GM18519 (cell line): ENCODE data around the gene PRKCB.
"Not testable (repeated sequence)": the region's sequence is repeated elsewhere in the genome, so short reads cannot be mapped to it uniquely, and the experiment has no call there.

Experiments
- ATAC-seq: cut with Tn5 transposase; IDR thresholded peaks from one replicate; pipeline ENCODE4 v1.9.1; 2021; ENCODE audit warnings: mild to moderate bottlenecking, moderate library complexity; ENCODE audit not compliant: unreplicated experiment, low FRiP score

PRKCB gene

GRCh38 chr16:24027466-24027865, 191.7 kb downstream of the PRKCB start:
- ATAC-seq, result no peak

- ATAC-seq, result not testable (repeated sequence)
Measured at GRCh38 chr16:24029841-24030240, 194.1 kb downstream of the PRKCB start.

- ATAC-seq, result no peak
Measured at GRCh38 chr16:24035127-24035842, 199.5 kb downstream of the PRKCB start.

GRCh38 chr16:24036038-24036543, 200.3 kb downstream of the PRKCB start:
- ATAC-seq, result no peak

GRCh38 chr16:24036614-24037013, 200.8 kb downstream of the PRKCB start:
- ATAC-seq, result no peak

- ATAC-seq, result no peak
Measured at GRCh38 chr16:24037335-24037734, 201.6 kb downstream of the PRKCB start.

GRCh38 chr16:24041834-24042631, 206.2 kb downstream of the PRKCB start:
- peak; percentile 72 for ATAC-seq

GRCh38 chr16:24044467-24044866, 208.7 kb downstream of the PRKCB start:
- no peak for ATAC-seq

- ATAC-seq, result no peak
Measured at GRCh38 chr16:24045641-24046040, 209.9 kb downstream of the PRKCB start.

- ATAC-seq, result no peak
Measured at GRCh38 chr16:24046442-24046841, 210.7 kb downstream of the PRKCB start.

- no peak for ATAC-seq
Measured at GRCh38 chr16:24049113-24049512, 213.3 kb downstream of the PRKCB start.

GRCh38 chr16:24051125-24051524, 215.3 kb downstream of the PRKCB start:
- no peak for ATAC-seq

GRCh38 chr16:24052329-24053098, 216.7 kb downstream of the PRKCB start:
- no peak for ATAC-seq

- no peak for ATAC-seq
Measured at GRCh38 chr16:24053099-24053946, 217.5 kb downstream of the PRKCB start.

- no peak for ATAC-seq
Measured at GRCh38 chr16:24054741-24055491, 219.1 kb downstream of the PRKCB start.

GRCh38 chr16:24062270-24062817, 226.6 kb downstream of the PRKCB start:
- ATAC-seq, result no peak

- ATAC-seq, result no peak
Measured at GRCh38 chr16:24069036-24069590, 233.3 kb downstream of the PRKCB start.

GRCh38 chr16:24070851-24071250, 235.1 kb downstream of the PRKCB start:
- no peak for ATAC-seq
